H1 (cell line): ENCODE measurements around the gene SLC6A12. TPM values are rescaled to one million over a fixed set of nuclear protein-coding genes. Genes with fewer than 3 reads are reported as not detected.

ENCODE experiments used
- CHD2 ChIP-seq: IDR thresholded peaks from 2 replicates; pipeline ENCODE4 v1.6.1; 2012; ENCODE audit warnings: low read length, improper control_type of control experiment
- JUND ChIP-seq: IDR thresholded peaks from 2 replicates; pipeline ENCODE4 v1.6.1; 2011; ENCODE audit warnings: mild to moderate bottlenecking, improper control_type of control experiment, low read length
- MAX ChIP-seq: IDR thresholded peaks from 2 replicates; pipeline ENCODE4 v1.6.1; 2012; ENCODE audit warnings: inconsistent platforms
- NANOG ChIP-seq: IDR thresholded peaks from 2 replicates; pipeline ENCODE4 v1.6.1; 2011; ENCODE audit warnings: low read length, low read depth, mild to moderate bottlenecking, inconsistent platforms; ENCODE audit not compliant: insufficient read depth, poor library complexity, severe bottlenecking
- PHF8 ChIP-seq: fragments of 200-600 bp; sonication (generic); conservative IDR thresholded peaks from 2 replicates; pipeline ENCODE4 v1.7.1; 2012; ENCODE audit warnings: low read depth, mild to moderate bottlenecking, inconsistent platforms, low read length, moderate library complexity
- RXRA ChIP-seq: IDR thresholded peaks from 2 replicates; pipeline ENCODE4 v1.6.1; 2011; ENCODE audit warnings: low read depth, mild to moderate bottlenecking, low read length, moderate library complexity; ENCODE audit not compliant: insufficient read depth
- TAF7 ChIP-seq: optimal IDR thresholded peaks from 2 replicates; pipeline ENCODE3; 2011; ENCODE audit warnings: low read depth, mild to moderate bottlenecking, inconsistent platforms, low read length, moderate library complexity, borderline replicate concordance
- polyA plus RNA-seq, 7 experiments: library from polyadenylated mRNA; depleted of rRNA in 3 of 7; stranded (reverse) in 5 of 7; unstranded in 2 of 7; fragments of >200 nt in 5 of 7; fragments of 200-250 nt in 2 of 7; gene quantifications; 1 replicate in 5 of 7; 2 replicates in 1 of 7; 4 replicates in 1 of 7; pipeline versions ENCODE4 v1.2.1 to v1.2.3, GENCODE V29; 2011 to 2013; ENCODE audit warnings: missing spikeins in 2 of 7, mixed read lengths in 2 of 7
- total RNA-seq: library from RNA; stranded (reverse); fragmentation: NEBNext Ultra II Directional; extraction: Animal tissue kit (Norgen Biotek cat#: 25700); gene quantifications from 2 replicates; pipeline ENCODE4 v1.2.1, GENCODE V29; 2021

The SLC6A12 gene
- total and polyA plus RNA-seq, 2 of the 8 experiments (the other 6 are each of a cell fraction or from before 2014, with no cell fraction given): 0.70 to 1.1 TPM

- TF ChIP-seq PHF8: no peak
- no peak for TF ChIP-seq TAF7
- TF ChIP-seq RXRA: no peak
- TF ChIP-seq JUND: no peak
- no peak for TF ChIP-seq NANOG
- no peak for TF ChIP-seq CHD2
- no peak for TF ChIP-seq MAX
Measured at GRCh38 chr12:201361-201760, 12.6 kb downstream of the SLC6A12 start (continued).
